Fibroblast of pulmonary artery (primary cell): ENCODE data around the gene CRB2.

Source experiments
- DNase-seq: peaks from one replicate; pipeline ENCODE4 v3.0.0-alpha.2; 2010; ENCODE audit warnings: low read depth
- H3K4me3 ChIP-seq: replicated peaks from 2 replicates; pipeline ENCODE4 v1.5.1; 2011; ENCODE audit warnings: low read depth, mild to moderate bottlenecking, control low read depth, low read length, moderate library complexity
- TF ChIP-seq, protein P1 (sequence below): IDR thresholded peaks from 2 replicates; pipeline ENCODE4 v1.5.1; 2011; ENCODE audit warnings: mild to moderate bottlenecking, control low read depth, low read length, inconsistent platforms; ENCODE audit errors: missing control alignments

Gene CRB2

DNA sequence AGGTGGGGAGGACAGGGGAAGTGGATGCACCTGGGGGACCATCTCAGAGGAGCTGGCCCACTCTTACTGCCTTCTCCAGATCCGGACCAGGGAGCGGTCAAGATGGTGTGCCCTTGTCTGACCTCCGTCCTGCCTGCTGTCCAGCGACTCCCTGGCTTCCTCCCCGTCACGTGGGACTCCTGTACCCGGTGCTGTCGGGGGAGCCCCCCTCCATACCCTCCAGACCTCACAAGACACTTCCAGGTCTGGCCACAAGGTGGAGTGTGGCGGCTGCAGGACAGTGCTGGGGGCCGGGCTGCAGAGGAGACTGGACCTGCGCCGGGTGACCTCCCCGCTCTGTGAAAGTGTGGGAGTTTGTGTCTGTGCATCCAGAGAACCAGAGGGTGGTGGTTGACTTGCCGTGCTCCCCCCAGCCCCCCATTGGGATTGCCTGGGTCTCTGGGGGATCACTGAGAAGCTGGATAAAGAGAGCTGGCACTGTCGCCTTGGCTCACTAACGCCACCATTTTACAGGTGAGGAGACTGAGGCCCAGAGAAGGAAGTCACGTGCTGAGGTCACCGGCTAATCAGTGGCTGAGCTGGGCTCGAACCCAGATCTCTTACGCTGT is 1.9 kb upstream of the CRB2 start:
- peak; percentile 63 for DNase-seq
- TF ChIP-seq, protein P1, sequence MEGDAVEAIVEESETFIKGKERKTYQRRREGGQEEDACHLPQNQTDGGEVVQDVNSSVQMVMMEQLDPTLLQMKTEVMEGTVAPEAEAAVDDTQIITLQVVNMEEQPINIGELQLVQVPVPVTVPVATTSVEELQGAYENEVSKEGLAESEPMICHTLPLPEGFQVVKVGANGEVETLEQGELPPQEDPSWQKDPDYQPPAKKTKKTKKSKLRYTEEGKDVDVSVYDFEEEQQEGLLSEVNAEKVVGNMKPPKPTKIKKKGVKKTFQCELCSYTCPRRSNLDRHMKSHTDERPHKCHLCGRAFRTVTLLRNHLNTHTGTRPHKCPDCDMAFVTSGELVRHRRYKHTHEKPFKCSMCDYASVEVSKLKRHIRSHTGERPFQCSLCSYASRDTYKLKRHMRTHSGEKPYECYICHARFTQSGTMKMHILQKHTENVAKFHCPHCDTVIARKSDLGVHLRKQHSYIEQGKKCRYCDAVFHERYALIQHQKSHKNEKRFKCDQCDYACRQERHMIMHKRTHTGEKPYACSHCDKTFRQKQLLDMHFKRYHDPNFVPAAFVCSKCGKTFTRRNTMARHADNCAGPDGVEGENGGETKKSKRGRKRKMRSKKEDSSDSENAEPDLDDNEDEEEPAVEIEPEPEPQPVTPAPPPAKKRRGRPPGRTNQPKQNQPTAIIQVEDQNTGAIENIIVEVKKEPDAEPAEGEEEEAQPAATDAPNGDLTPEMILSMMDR = peak; percentile 81

GRCh38 chr9:123354806-123355508 is 1.0 kb upstream of the CRB2 start:
- TF ChIP-seq, protein P1 = no peak
- no peak for DNase-seq
- no peak overlapping the region for H3K4me3 ChIP-seq

More for the DNA sequence above, 1.9 kb upstream of the CRB2 start:
- H3K4me3 ChIP-seq = no peak overlapping the region

- H3K4me3 ChIP-seq = no peak overlapping the region
- TF ChIP-seq, protein P1 = no peak
- DNase-seq = no peak
Observed at GRCh38 chr9:123356851-123357742, 1.1 kb downstream of the CRB2 start.

- TF ChIP-seq, protein P1 = no peak
- no peak for DNase-seq
- H3K4me3 ChIP-seq = no peak overlapping the region
Observed at GRCh38 chr9:123357743-123358059, 1.7 kb downstream of the CRB2 start.

DNA sequence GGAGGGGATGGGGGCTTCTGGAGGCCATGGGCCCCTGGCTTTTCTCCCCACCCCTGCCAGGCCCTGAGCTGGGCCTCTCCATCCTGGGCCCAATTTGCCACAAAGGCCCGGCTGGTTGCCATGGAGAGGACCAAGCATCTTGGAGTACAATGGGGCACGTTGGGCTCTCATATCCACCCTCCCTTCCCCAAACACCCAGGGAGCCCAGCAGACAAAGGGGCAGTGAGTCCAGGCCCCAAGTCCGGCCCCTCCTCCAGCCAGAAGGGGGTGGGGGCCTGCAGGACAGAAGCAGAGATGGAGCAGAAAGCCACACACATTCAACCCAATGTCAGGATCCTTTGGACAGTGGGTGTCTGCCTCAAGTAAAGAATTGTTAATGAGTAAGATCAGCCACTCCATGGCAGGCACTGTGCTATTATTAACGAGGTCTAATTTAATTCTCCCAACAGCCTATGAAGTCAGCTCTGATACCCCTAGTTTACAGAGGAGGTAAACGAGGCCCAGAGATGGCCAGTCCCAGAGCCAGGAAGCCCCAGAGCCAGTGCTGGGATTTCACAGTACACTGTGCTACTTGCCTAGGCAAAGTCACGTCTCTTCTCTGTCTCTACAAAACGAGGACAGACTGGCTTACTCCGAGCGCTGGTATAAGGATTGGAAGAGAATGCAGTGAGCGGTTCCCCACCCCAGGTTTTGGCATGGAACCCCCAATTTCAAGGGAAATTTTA is 2.3 kb downstream of the CRB2 start:
- TF ChIP-seq, protein P1 = no peak
- H3K4me3 ChIP-seq = no peak overlapping the region
- no peak for DNase-seq

DNA sequence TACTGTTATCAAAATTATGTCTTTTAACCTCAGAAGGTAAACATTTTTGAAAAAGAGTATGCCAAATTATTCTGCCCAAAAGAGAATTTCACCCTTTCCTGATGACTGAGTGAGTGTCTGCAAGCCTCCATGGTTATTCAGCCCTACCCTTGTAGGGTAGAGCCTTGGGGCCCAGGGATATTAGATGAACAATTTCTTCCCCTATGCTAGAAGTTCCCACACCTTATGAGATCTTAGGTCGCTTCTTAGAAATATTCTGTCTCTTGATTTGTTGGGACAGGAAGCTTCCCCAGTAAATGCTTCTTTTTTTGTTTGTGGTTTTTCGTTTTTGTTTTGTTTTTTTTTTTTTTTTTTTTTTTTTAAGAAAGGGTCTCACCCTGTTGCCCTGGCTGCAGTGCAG is 3.1 kb downstream of the CRB2 start:
- no peak for DNase-seq
- TF ChIP-seq, protein P1 = no peak
- H3K4me3 ChIP-seq = no peak overlapping the region
